ENCODE results near the gene ZNF629.

The ZNF629 gene

GRCh38 chr16:30728899-30729672, 57.9 kb downstream of the ZNF629 start:
- H3K4me2 ChIP-seq (ENCODE audit: low read depth, low read length): no peak overlapping the region
- H2AFZ ChIP-seq (ENCODE audit: low read length): no peak overlapping the region
- H3K27ac ChIP-seq (ENCODE audit: low read length): no peak overlapping the region
- DNase-seq: no peak
- H3K4me3 ChIP-seq (ENCODE audit: low read length): no peak overlapping the region
- H3K36me3 ChIP-seq (replicated peaks; ENCODE audit: insufficient read depth, low read length): peaks cover 7% of the 10 kb centered on the region
- H3K9ac ChIP-seq (ENCODE audit: low read length): no peak overlapping the region
- H3K27me3 ChIP-seq (replicated peaks; ENCODE audit: insufficient read depth, low read length): no peaks in the 10 kb centered on the region
- TF ChIP-seq EZH2 (optimal IDR thresholded peaks at IDR 0.05; ENCODE audit: low read depth, low read length) (no peak), CTCF (IDR thresholded peaks at IDR 0.05; ENCODE audit: low read length) (no peak), EZH2phosphoT487 (IDR thresholded peaks at IDR 0.05; ENCODE audit: low read length) (no peak)
- no peaks in the 10 kb centered on the region for H4K20me1 ChIP-seq (ENCODE audit: insufficient read depth, low read length)
- peaks cover 34% of the 10 kb centered on the region for H3K79me2 ChIP-seq (ENCODE audit: low read length)
- H3K9me2 ChIP-seq (replicated peaks; ENCODE audit: insufficient read depth, low read length): no peaks in the 10 kb centered on the region
- H3K4me1 ChIP-seq (ENCODE audit: low read length): no peaks in the 10 kb centered on the region
- H3K9me3 ChIP-seq (replicated peaks; ENCODE audit: insufficient read depth, low read length): no peaks in the 10 kb centered on the region
- H3F3A ChIP-seq (ENCODE audit: insufficient read depth, low read length): peaks cover 3% of the 10 kb centered on the region; the same call in 1 of the 2 replicates
